ENCODE results near the gene DAW1.
"Not testable (repeated sequence)": the region's sequence is repeated elsewhere in the genome, so short reads cannot be mapped to it uniquely, and the experiment has no call there.

DAW1 gene, protein sequence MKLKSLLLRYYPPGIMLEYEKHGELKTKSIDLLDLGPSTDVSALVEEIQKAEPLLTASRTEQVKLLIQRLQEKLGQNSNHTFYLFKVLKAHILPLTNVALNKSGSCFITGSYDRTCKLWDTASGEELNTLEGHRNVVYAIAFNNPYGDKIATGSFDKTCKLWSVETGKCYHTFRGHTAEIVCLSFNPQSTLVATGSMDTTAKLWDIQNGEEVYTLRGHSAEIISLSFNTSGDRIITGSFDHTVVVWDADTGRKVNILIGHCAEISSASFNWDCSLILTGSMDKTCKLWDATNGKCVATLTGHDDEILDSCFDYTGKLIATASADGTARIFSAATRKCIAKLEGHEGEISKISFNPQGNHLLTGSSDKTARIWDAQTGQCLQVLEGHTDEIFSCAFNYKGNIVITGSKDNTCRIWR

DNA sequence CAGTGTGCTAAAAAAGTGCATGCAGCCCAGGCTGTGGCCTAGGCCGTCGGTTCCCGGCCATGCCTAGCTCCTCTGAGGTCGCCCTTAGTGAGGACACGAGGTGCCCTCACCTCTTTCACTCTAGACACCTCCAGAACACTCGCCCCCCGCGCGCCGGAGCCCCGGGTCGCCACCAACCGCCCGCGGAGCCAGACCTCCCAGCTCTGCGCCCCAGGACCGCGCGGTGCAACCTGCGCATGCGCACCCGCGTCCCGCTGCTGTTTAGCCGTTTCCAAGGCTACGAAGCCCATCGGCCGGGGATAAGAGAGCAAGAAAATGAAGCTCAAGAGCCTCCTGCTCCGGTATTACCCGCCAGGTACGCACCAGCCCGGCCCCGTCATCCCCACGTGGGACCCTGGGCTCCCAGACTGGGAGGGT is at the start of gene DAW1:
DAW1 (plus strand) TSS at position 257 of the 417 bp plus-strand sequence; CDS start at position 316, 59 bp downstream.
- no peak for DNase-seq (ENCODE audit: low spot score)

DNA sequence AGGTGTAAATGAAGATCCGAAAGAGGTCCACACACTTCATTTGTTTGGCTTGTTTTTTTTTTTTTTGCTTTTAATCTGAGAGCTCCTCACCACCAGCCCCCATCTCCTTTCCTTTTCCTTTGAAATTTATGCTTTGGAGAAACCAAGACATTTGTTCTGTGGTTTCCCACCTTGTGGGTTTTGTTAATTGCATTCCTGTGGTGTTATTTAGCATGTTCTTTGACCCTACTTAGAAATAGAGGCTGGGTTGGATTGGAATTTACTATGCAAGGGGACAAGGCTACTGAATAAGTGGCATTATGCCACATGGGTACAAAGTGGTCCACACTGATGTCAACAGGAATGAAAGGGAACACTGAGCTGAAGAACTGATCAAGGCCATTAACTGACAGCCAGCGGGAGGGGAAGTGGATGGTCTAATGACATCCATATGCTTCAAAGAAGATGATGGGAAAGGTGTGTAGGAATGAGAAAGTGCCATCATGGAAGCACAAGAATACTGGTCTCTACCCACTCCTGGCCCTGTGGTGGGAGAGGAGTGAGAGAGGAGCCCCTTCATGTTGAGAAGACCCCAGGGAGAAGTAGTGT is 48.9 kb upstream of the DAW1 start:
- FAIRE-seq (no peak), DNase-seq (ENCODE audit: low spot score) (peak; percentile 28)

More for the DNA sequence above, at the start of gene DAW1:
- FAIRE-seq, result no peak

DNA sequence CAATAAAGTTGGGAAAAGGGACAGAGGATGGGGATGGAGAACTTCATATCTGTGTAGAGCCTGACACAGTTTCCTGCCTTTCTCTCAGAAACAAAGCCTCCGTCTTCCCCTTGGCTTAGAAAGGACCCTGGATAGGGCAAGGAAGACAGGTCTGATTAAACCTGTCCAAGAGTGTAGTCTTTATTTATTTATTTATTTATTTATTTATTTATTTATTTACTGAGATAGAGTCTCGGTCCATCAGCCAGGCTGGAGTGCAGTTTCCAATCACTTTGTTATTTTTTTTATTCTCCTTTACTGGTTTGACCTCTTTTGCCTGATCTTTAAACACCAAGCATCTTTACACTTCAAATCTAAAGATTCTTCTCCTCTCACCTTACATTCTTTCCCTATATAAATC is 47.5 kb upstream of the DAW1 start:
- DNase-seq (ENCODE audit: low spot score), result no peak
- FAIRE-seq, result no peak

DNA sequence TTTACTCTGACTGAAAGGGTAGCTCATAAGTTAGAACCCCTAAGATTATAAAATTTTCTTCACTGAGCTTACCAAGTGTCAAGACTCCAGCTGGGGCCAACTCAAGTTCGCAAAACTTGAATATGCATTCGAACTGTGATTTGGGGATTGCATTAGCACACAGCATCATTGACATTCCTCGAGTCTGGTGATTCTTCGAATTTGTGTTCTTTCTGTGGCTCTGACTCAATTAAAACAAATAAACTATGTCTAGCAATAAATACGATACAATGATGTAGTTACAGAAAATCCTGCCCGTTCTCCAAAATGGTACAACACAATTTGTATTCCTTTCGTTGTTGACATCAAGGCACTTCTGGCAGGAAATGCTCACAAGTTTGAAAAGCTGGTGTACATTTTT is 46.7 kb upstream of the DAW1 start:
- DNase-seq (ENCODE audit: low spot score) (no peak), FAIRE-seq (no peak)

DNA sequence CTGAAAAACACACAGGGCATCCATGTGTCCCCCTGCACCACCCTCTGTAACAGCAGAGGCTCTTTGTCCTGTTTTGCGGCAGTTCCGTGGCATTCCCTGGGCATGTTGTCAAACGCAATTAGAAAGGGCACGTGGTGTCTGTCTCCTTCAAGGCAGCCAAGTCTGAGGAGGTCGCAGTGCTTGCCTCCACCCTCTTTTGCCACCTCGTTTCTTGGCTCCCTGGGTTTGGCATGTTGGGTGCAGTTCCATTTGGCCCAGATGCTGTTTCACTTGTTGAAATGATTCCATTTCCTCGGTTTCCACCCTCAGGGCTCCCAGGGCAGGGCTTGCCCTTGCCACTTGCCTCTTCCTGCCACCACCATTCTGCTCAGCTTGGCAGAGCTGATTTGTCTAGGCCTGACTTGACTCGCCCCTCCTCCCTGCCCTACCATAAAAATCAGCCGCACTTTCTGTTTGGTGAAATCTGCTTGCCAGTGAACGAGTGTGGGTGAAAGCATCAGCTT is 45.4 kb upstream of the DAW1 start:
- FAIRE-seq (no peak), DNase-seq (ENCODE audit: low spot score) (no peak)

DNA sequence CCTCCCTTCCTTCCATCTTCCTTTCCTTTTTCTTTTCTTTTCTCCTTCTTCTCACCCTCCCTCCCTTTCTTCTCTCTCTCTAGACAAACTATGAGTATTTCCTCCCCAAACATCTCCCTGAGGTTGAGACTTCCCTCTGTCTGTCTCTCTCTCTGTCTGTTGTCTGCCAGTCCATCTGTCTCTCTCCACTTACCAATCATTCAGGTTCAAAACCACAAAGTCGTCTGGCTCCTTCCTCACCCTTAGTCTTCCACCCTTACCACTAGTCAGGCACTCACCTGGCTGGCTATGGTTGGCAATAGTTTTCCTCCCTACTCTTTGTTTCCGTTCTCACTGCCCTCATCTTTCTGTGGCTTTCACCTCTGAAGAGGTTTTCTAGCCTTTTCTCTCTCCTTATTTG is 44.9 kb upstream of the DAW1 start:
- no peak for FAIRE-seq
- DNase-seq (ENCODE audit: low spot score), result no peak

DNA sequence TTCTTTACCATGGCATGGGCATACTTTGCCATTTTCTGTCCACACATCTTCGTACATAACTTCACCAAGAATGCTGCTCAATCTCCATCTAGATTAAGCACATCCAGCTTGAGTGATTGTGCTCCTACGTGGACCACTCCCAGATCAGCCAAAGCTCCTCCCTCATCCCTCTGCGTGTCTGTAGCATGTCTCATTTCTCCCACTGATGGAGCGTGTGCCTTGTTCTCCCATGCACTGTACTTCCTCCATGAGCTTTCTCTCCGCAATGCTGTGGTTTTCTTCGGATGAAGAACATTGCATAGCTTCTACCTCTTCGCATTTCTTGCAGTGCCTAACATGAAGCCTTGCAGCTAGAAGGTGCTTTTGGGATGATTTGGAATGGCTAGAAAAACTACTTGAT is 44.3 kb upstream of the DAW1 start:
- no peak for DNase-seq (ENCODE audit: low spot score)
- FAIRE-seq, result no peak

DNA sequence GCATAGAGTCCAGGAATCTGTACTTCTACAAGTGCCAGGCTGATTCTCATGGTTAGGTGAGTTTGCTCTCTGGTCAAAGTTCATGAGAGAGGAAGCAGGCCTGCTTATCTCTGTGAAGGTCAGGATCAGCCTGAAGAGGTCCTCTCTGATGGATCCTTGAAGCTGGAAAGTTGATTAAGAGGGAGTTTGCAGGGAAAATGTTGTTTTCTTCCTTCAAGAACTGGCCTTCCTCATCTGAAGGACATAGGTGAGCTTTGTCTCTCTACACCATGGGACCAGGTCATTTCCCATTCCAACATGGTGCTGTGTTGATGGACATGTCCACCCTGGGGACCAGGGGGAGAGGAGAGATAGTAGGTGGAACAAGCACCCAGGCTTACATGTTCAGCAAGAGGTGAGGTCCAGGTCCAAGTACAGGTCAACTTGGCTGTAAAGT is 42.9 kb upstream of the DAW1 start:
- DNase-seq (ENCODE audit: low spot score) (no peak), FAIRE-seq (no peak)

DNA sequence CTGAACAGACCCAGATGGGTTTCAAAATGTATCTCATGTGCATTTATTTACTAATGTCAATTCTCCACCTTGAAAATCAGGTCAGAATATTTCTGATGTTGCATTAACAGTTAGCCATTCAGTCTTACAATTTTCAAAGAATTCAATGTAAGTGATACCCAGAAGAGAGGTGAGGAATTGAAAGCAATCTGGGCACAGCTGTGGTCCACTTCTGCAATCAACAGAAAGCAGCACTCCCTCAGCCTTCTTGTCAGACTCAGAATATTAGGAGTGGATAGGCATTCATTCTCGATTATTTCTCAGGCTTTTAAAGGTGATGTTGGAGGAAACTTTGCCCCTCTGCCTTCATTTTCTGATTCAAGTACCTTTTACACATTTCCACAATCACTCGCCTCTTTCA is 42.1 kb upstream of the DAW1 start:
- FAIRE-seq, result no peak
- no peak for DNase-seq (ENCODE audit: low spot score)

DNA sequence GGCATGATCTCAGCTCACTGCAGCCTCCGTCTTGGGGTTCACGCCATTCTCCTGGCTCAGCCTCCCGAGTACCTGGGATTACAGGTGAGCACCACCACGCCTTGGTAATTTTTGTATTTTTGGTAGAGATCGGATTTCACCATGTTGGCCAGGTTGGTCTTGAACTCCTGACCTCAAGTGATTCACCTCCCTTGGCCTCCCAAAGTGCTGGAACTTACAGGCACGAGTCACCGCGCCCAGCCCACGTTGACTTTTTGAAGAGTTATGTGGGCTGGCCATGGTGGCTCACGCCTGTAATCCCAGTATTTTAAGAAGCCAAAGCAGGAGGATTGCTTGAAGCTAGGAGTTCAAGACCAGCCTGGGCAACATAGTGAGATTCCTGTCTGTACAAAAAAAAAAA is 37.0 kb upstream of the DAW1 start:
- peak; percentile 13 for FAIRE-seq
- no peak for DNase-seq (ENCODE audit: low spot score)

DNA sequence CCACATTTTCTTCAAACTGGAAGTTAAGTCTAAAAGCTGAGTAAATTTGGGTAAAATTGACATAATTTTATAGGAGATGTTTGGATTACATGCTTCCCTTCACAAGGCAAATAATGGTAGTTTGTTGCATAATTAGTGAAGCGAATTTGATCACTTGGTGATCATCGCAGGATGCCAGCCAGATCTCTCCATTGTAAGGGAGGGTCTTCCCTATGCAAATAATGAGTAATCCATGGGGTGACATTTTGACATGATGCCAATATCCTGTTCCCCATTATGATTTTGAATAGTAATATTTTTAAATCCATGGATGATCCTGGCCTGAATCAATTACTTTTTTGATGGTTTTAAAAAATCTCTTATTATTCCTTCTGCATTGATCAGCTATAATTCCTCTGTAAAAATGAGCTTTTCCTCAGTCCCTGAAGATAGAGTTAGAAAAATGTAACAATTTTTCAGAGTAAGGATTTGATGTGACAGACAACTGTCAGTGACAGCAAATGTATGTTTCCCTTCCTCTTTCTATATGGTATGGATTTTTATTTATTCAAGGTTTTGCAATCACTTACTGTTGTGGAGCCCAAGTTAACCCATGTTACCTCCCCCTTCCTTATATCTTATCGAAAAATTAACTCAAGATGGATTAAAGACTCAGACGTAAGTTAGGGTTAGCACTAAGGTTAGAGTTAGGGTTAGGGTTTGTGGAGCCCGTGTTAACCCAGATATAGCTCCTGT is 36.3 kb upstream of the DAW1 start:
- DNase-seq (ENCODE audit: low spot score), result no peak
- FAIRE-seq, result no peak

DNA sequence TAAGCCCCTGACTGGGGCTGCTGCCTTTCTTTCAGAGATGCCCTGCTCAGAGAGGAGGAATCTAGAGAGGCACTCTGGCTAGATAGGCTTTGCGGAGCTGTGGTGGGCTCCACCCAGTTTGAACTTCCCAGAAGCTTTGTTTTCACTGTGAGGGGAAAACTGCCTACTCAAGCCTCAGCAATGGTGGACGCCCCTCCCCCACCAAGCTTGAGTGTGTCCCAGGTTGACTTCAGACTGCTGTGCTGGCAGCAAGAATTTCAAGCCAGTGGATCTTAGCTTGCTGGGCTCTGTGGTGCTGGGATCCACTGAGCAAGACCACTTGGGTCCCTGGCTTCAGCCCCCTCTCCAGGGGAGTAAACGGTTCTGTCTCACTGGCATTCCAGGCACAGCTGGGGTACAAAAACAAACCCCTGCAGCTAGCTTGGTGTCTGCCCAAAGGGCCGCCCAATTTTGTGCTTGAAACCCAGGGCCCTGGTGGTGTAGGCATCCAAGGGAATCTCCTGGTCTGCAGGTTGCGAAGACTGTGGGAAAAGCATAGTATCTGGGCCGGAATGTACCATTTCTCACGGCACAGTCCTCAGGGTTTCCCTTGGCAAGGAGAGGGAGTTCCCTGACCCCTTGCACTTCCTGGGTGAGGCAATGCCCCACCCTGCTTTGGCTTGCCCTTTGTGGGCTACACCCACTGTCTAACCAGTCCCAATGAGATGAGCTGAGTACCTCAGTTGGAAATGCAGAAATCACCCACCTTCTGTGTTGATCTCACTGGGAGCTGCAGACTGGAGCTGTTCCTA is 31.9 kb upstream of the DAW1 start:
- DNase-seq (ENCODE audit: low spot score); FAIRE-seq: not testable (repeated sequence)

DNA sequence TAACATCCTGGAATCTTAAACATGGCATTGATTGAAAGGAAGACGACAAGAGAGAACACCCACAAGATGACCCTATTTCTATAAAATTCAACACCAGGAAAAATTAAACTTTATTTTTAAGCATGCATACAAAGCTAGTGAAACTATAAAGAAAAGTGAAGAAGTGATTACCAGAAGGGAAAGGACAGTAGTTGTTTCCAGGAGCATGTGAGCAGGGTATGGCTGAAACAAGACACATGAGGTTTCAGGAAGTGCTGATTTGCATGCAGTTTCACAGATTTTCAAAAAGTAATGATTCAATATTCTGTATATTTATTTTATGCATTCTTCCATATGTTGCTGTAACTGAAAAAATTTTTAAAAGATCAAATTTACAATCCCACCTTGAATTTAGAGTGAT is 24.6 kb upstream of the DAW1 start:
- FAIRE-seq (no peak), DNase-seq (ENCODE audit: low spot score) (no peak)

DNA sequence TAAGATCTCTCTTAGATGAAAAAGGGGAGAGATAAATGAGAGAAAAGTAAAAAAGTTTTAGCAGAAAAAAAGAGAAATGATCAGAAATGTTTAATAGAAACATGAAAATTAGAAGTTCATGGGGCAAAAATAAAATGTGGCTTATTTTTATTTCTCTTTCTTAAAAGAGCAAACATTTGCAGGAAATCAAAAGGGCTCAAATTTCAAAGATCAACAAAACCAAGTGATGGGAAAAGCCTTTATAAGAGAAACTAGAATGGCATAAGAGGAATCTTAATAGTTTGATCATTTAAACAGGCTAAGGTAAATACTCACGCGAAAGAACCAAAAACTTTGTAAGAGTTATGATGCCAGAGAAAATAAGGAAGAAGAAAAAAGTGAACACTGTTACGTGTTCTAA is 23.3 kb upstream of the DAW1 start:
- no peak for DNase-seq (ENCODE audit: low spot score)
- FAIRE-seq, result no peak

DNA sequence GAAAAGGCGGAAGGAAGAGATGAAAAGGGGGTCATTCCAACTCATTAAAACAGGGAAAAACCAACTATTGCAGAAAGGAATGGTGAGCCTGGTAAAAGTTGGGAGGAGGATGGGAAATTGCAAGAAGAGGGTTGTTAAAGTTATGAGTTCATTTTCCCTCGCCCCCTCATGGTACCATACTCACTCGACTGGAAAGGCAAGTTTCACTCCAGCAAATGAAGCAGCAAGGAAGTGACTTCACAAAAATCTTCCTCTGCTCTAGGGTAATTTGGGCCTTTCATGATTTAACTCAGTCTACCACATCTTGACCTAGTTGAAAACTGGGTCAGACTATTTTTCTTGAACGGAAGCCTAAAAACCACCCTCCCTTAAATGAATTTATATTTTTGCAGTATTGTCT is 22.8 kb upstream of the DAW1 start:
- no peak for DNase-seq (ENCODE audit: low spot score)
- FAIRE-seq, result no peak

DNA sequence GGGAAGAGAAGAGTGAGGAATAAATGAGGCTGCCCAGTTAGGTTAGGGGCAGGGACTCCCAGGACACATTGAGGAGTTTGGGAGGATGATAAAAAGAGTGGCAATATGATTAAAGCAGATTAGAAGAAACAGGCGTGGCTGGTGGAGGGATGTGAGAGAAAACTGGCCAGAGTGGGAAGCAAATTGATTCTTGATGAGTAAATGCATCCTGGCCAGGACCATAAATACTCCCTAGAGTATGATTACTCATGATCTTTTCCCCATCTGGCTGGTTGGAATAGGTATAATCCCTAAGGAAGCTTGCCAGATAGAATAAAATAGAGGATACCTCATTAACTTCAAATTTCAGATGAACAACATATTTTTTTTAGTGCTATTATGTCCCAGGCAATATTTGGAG is 21.5 kb upstream of the DAW1 start:
- no peak for FAIRE-seq
- peak; percentile 16 for DNase-seq (ENCODE audit: low spot score)

DNA sequence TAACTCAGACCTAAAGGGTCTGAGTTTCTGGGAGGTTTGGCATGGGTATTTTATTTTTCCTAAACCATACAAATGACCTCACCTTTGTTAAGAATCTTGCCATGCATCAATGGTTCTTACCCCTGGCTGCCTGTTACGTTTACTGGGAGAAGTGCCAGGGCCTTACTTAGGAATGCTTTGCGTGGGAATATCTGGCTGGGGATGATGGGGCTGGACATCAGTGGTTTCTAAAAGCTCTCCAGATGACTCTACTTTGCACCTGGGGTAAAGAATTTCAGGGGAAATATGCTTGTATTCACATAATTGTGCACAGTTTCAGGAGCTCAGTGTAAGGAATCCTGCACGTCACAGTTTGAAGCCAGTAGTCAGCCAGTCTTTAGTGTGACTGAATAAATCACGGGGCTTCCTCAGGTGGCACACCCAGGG is 18.2 kb upstream of the DAW1 start:
- DNase-seq (ENCODE audit: low spot score) (peak; percentile 86), FAIRE-seq (peak; percentile 20)

DNA sequence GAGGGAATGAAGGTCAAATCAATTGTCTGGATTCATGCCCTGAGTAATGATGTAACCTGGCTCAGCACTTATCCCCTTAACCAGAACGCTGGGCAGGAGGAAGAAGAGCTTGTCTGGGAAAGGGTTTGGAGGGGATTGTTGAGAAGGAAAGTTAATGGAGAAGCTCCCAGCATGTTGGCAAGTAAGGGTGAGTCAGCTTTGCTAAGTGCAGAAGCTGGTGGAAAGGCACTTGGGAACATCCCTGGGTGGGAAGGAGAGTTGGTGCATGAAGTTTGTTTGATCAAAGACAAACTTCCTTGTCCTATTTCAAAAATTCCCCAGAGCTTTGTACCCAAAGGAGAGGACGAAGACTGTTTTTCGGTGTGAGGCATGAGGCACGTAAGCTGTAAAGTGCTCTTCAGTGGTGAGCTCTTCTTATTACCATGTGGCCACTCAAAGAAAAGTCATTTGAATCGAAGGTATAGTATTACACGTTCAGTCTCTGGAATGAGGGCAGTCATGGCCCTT is 17.6 kb upstream of the DAW1 start:
- FAIRE-seq, result peak; percentile 30
- DNase-seq (ENCODE audit: low spot score), result peak; percentile 39

DNA sequence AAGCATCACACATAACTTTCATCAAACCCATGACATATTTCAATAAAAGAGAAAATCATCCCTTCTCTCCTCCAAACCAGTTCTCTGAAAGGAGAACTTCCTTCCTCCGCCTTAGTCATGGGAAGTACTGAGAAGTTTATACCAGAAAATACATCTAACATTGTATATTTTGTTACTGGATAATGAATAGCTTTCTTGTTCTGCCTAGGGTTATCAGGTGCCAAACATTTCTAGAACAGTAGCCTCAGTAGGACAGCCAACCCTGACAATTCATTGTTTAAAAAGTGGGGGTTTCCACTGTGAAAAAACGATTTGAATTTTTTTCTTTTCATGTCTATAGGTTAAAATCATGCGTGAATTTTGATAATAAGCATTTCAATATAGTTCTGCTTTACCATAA is 16.0 kb upstream of the DAW1 start:
- FAIRE-seq, result no peak
- no peak for DNase-seq (ENCODE audit: low spot score)

DNA sequence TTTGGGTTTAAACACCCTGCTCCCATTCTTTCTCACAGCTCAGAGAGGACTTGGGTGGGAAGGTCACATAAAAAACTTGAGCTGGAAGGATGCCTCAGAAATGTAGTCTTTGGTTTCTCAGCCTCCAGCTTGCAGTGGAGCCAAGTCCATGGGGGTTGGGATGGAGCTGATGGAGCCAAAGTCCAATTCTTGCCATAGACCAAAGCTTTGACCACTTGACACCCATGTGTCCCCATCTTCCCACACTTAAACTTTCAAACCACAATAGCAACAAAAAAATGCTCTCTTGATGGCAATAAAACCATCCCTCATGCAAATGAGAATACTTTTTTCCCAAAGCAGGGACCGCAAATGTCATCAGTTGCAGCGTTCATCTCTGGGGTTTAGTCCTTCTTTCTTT is 14.7 kb upstream of the DAW1 start:
- FAIRE-seq (no peak), DNase-seq (ENCODE audit: low spot score) (no peak)

DNA sequence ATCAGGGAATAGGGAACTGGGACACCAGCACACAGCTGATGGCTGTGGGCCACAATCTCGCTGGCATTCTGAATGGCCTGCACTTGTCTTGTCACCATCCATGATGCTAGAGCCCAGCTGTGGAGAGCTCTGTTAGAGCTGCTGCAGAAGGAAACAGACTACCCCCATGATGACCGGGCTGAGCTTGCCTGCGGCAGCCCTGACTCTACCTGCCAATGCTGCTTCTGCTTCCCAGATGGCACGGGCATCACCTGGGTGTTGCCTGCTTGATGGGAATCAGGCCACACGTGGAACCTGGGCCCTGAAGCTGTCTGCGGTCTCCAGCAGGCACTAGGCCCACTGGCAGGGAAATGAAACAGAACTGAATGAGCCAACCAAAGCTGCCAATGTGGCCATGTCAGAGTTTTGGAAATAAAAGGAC is 11.2 kb upstream of the DAW1 start:
- FAIRE-seq, result no peak
- DNase-seq (ENCODE audit: low spot score), result no peak
